AG09309 (cell line): ENCODE results near the gene LARGE1.

Source experiments
- DNase-seq: peaks from one replicate; pipeline ENCODE4 v3.0.0-alpha.2; 2010; ENCODE audit warnings: low read depth
- H3K4me3 ChIP-seq: 2 replicates; pipeline ENCODE4 v1.5.1; 2011; ENCODE audit warnings: mild to moderate bottlenecking, low read depth, low read length, moderate library complexity; ENCODE audit not compliant: control insufficient read depth
- TF ChIP-seq, protein P1 (sequence below): IDR thresholded peaks from 2 replicates; pipeline ENCODE4 v1.5.1; 2011; ENCODE audit warnings: mild to moderate bottlenecking, low read depth, low read length, inconsistent platforms; ENCODE audit not compliant: insufficient read depth, control insufficient read depth; ENCODE audit errors: missing control alignments

The LARGE1 gene

DNA sequence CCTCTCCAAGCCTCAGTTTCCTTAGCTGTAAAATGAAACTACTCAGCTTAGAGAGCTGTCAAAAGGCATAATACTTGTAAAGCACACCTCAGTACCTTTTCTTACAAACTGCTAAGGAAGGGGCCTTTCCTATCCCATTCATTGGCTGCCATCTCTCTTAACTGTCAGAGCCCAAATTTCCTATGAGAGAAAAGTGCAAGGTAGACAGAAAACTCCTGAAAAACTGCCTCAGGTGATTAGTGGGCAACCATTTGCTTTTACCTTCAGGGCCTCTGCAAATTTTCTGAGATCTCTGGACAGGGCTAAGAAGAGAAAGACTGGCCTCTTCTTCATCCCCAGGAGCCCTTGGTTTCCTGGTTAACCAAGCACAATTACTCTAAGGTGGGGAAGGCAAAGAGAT lies 13.8 kb downstream of the LARGE1 start:
- no peak for DNase-seq
- TF ChIP-seq, protein P1, sequence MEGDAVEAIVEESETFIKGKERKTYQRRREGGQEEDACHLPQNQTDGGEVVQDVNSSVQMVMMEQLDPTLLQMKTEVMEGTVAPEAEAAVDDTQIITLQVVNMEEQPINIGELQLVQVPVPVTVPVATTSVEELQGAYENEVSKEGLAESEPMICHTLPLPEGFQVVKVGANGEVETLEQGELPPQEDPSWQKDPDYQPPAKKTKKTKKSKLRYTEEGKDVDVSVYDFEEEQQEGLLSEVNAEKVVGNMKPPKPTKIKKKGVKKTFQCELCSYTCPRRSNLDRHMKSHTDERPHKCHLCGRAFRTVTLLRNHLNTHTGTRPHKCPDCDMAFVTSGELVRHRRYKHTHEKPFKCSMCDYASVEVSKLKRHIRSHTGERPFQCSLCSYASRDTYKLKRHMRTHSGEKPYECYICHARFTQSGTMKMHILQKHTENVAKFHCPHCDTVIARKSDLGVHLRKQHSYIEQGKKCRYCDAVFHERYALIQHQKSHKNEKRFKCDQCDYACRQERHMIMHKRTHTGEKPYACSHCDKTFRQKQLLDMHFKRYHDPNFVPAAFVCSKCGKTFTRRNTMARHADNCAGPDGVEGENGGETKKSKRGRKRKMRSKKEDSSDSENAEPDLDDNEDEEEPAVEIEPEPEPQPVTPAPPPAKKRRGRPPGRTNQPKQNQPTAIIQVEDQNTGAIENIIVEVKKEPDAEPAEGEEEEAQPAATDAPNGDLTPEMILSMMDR: no peak

DNA sequence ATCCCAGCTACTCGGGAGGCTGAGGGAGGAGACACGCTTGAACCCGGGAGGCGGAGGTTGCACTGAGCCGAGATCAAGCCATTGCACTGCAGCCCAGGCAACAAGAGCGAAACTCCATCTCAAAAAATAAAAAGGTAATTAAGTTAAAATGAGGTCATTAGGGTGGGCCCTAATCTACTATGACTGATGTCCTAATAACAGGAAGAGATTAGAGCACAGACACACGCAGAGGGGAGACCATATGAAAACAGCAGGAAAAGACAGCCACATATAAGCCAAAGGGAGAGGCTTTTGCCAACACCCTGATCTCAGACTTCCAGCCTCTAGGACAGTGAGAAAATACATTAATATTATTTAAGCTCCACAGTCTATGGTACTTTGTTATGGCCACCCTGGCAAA lies 17.3 kb downstream of the LARGE1 start:
- DNase-seq: no peak
- H3K4me3 ChIP-seq: no peak overlapping the region
- TF ChIP-seq, protein P1: no peak

More for the DNA sequence above, 13.8 kb downstream of the LARGE1 start:
- H3K4me3 ChIP-seq: no peak overlapping the region

DNA sequence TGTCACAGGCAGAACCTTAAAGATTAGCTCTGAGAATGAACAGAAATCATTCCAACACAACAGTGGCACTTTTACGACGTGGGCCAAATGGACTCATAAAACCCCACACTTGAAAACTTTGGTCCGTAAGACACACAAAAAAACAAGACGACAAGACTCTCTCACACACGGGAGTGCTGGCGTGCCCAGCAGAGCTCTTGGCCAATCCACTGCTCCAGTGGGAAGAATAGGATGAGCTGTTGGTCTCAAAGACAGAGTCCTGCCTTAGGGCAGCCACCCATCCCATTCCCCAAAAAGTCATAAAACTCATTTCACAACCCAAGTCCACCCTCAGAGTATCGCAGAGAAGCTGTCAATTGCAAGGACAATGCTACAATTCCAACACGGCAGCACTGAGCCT lies 18.2 kb downstream of the LARGE1 start:
- H3K4me3 ChIP-seq: no peak overlapping the region
- no peak for DNase-seq
- TF ChIP-seq, protein P1: no peak

DNA sequence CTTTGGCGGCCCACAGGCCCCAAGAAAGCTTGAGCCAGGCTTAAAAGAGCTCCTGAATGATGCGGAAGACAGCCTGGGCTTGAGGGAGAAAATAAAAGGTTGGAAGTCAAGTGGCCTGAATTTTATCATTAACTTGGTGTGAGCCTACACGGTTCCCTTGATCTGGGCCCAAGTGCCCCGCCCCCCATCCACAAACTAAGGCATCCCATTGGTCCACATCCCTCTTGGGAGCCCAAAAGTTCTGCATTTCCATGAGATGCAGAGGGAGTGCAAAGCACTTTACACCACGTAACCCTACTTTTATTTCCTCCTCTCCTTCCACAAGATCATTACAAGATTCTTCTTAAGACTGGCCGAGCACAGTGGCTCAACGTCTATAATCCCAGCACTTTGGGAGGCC lies 22.2 kb downstream of the LARGE1 start:
- no peak for DNase-seq
- TF ChIP-seq, protein P1: no peak
- H3K4me3 ChIP-seq: no peak overlapping the region

DNA sequence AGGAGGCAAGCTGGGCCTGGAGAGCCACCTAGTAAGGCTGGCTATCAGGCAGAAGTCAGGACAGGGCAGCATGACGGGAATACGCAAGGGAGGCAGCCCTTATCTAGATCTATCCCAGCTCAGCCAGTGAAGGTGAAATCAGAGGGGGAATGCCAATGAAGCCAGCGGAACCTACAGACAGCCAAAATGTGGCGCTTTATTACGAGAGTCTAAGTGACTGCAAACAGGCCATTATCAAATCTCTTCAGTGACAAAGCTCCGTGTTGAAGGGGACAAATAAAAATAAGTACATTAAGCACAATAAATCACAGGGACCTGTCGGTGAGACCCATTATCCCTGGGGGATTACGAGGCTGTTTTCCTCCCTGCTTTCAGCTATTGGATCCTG lies 22.8 kb downstream of the LARGE1 start:
- no peak for DNase-seq
- TF ChIP-seq, protein P1: no peak
- no peak overlapping the region for H3K4me3 ChIP-seq

DNA sequence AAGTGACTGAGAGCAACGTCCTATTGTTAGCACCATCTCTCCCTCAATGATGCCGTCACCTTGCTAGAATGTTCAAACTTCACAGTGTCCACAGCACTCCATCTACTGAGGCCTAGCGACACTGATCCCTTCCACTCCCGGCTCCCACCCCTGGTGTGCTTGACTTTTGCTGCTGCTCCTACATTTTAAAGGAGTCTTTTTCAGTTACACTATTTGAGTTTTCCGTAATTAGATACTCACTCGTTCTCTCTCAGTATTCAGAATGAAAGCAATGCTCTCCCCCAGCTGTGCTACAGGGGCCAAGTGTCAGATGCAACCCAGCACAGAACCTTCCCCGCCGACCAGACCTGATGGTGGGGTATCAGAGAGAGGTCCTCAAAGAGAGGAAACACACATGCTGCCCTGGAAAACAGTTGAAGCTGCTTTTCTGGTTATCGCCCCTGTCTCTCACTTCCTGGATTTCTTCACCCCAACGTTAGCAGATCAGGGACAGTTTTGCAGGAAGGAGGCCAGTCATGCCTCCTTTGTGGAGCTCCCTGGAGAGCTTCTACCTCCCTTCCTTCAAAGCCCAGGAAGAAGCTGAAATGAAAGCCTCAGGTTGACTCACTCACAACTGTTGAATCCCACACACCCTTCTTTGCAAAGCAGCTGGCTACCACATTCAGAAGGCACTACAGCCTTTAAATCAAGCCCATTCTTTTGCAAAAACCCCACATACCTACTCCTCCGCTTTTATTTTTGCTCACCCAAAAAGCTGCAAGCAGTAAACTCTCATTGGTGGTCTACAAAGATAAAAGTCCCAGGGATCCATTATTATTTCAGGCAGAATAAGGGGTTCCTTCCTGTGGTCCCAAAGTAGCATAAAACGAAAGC lies 23.5 kb downstream of the LARGE1 start:
- DNase-seq: no peak
- no peak overlapping the region for H3K4me3 ChIP-seq
- TF ChIP-seq, protein P1: no peak
